BE2C (cell line): Measurements from ENCODE around the gene KCNQ1OT1.

Experiments used
- DNase-seq: peaks from one replicate; pipeline ENCODE4 v3.0.0-alpha.2; 2020
- H3K27me3 ChIP-seq: fragments of 250-450 bp; sonication (Bioruptor Pico); 2 replicates; pipeline ENCODE4 v1.5.1; 2020; ENCODE audit warnings: mild to moderate bottlenecking
- H3K36me3 ChIP-seq: fragments of 250-450 bp; sonication (Bioruptor Pico); 2 replicates; pipeline ENCODE4 v1.5.1; 2020; ENCODE audit warnings: mild to moderate bottlenecking
- H3K4me1 ChIP-seq: fragments of 250-450 bp; sonication (Bioruptor Pico); 2 replicates; pipeline ENCODE4 v1.5.1; 2020
- H3K4me3 ChIP-seq: 2 replicates; pipeline ENCODE4 v1.5.1; 2011; ENCODE audit warnings: low read depth, low read length
- H3K9me3 ChIP-seq: fragments of 250-450 bp; sonication (Bioruptor Pico); 2 replicates; pipeline ENCODE4 v1.5.1; 2020
- CTCF ChIP-seq: IDR thresholded peaks from 2 replicates; pipeline ENCODE4 v1.5.1; 2012; ENCODE audit warnings: mild to moderate bottlenecking, low read depth, low read length

The KCNQ1OT1 gene

GRCh38 chr11:2564588-2565425 lies 135.0 kb downstream of the KCNQ1OT1 start:
- Histone ChIP-seq H3K36me3 (no peaks in the 10 kb centered on the region), H3K9me3 (no peaks in the 10 kb centered on the region), H3K27me3 (no peaks in the 10 kb centered on the region), H3K4me1 (no peaks in the 10 kb centered on the region), H3K4me3 (no peak overlapping the region)
- TF ChIP-seq CTCF = no peak
- no peak for DNase-seq

- H3K27me3 ChIP-seq = no peaks in the 10 kb centered on the region
- DNase-seq = no peak
- no peak overlapping the region for H3K4me3 ChIP-seq
- H3K36me3 ChIP-seq = no peaks in the 10 kb centered on the region
- no peak for TF ChIP-seq CTCF
- H3K9me3 ChIP-seq = no peaks in the 10 kb centered on the region
- no peaks in the 10 kb centered on the region for H3K4me1 ChIP-seq
Measured at GRCh38 chr11:2564008-2564530, 135.7 kb downstream of the KCNQ1OT1 start.

GRCh38 chr11:2563213-2564007 lies 136.4 kb downstream of the KCNQ1OT1 start:
- no peaks in the 10 kb centered on the region for H3K36me3 ChIP-seq
- no peak overlapping the region for H3K4me3 ChIP-seq
- no peaks in the 10 kb centered on the region for H3K9me3 ChIP-seq
- H3K4me1 ChIP-seq = no peaks in the 10 kb centered on the region
- DNase-seq = peak; percentile 0
- TF ChIP-seq CTCF = no peak
- H3K27me3 ChIP-seq = no peaks in the 10 kb centered on the region

GRCh38 chr11:2562890-2563212 lies 136.9 kb downstream of the KCNQ1OT1 start:
- Histone ChIP-seq H3K4me1 (no peaks in the 10 kb centered on the region), H3K9me3 (no peaks in the 10 kb centered on the region), H3K36me3 (no peaks in the 10 kb centered on the region), H3K4me3 (no peak overlapping the region), H3K27me3 (no peaks in the 10 kb centered on the region)
- TF ChIP-seq CTCF = no peak
- no peak for DNase-seq

GRCh38 chr11:2561696-2562581 lies 137.9 kb downstream of the KCNQ1OT1 start:
- no peak for TF ChIP-seq CTCF
- no peaks in the 10 kb centered on the region for H3K27me3 ChIP-seq
- DNase-seq = peak; percentile 0
- H3K36me3 ChIP-seq = no peaks in the 10 kb centered on the region
- no peaks in the 10 kb centered on the region for H3K9me3 ChIP-seq
- H3K4me1 ChIP-seq = no peaks in the 10 kb centered on the region
- no peak overlapping the region for H3K4me3 ChIP-seq
